SK-N-SH (cell line): ENCODE results near the gene KIF21B. TPM values are rescaled to one million over a fixed set of nuclear protein-coding genes. Genes with fewer than 3 reads are reported as not detected.

Experiments used
- CTCF ChIA-PET: fragments of 300-600, 350-600 bp; formaldehyde crosslinking; extraction: SDS; loops from one replicate; lab custom pipeline; 2021; lab: Yijun Ruan, JAX
- POLR2A ChIA-PET: fragments of 350-600 bp; sonication (Branson Sonifier 250); formaldehyde crosslinking; extraction: SDS; loops from one replicate; lab custom pipeline; 2020; ENCODE audit warnings: antibody characterized with exemption, inconsistent platforms; lab: Yijun Ruan, JAX
- DNase-seq: peaks from one replicate; pipeline ENCODE4 v3.0.0; 2012
- H2AFZ ChIP-seq: fragments of 200-600 bp; sonication (generic); 2 replicates; pipeline ENCODE4 v1.8.1; 2016; ENCODE audit warnings: antibody characterized with exemption, mild to moderate bottlenecking, low read depth
- H3F3A ChIP-seq: fragments of 200-600 bp; sonication (generic); replicated peaks from 2 replicates; pipeline ENCODE3; 2016; ENCODE audit warnings: antibody characterized with exemption, mild to moderate bottlenecking; ENCODE audit not compliant: insufficient read depth
- H3K27ac ChIP-seq, 2 experiments: fragments of 200-500 bp in 1 of 2; fragments of 200-600 bp in 1 of 2; sonication (Bioruptor generic) in 1 of 2; sonication (generic), shearing (Covaris generic) in 1 of 2; 2 replicates each; pipeline versions ENCODE4 v1.5.1 to v1.6.1; 2014 to 2016; ENCODE audit warnings: low read depth in 2 of 2, inconsistent platforms in 1 of 2, low read length in 1 of 2, mild to moderate bottlenecking in 1 of 2, mixed read lengths in 1 of 2
- H3K27me3 ChIP-seq: fragments of 200-600 bp; sonication (generic), shearing (Covaris generic); 2 replicates; pipeline ENCODE4 v1.6.1; 2016; ENCODE audit warnings: mixed run types; ENCODE audit not compliant: insufficient read depth
- H3K36me3 ChIP-seq, 2 experiments: fragments of 200-500 bp in 1 of 2; fragments of 200-600 bp in 1 of 2; sonication (Bioruptor generic) in 1 of 2; sonication (generic) in 1 of 2; replicated peaks in 1 of 2; 2 replicates each; pipeline versions ENCODE3 to v1.5.1; 2014 to 2016; ENCODE audit warnings: low read length in 1 of 2, mild to moderate bottlenecking in 1 of 2; ENCODE audit not compliant: insufficient read depth in 2 of 2, control insufficient read depth in 1 of 2
- H3K4me1 ChIP-seq, 2 experiments: fragments of 200-500 bp in 1 of 2; fragments of 200-600 bp in 1 of 2; sonication (Bioruptor generic) in 1 of 2; sonication (generic), shearing (Covaris generic) in 1 of 2; 2 replicates each; pipeline versions ENCODE4 v1.5.1 to v1.6.1; 2014 to 2016; ENCODE audit warnings: low read depth in 1 of 2, low read length in 1 of 2, mixed run types in 1 of 2; ENCODE audit not compliant: insufficient read depth in 2 of 2, control insufficient read depth in 1 of 2
- H3K4me2 ChIP-seq: fragments of 200-600 bp; sonication (generic), shearing (Covaris generic); 2 replicates; pipeline ENCODE4 v1.6.1; 2017; ENCODE audit warnings: mixed run types
- H3K4me3 ChIP-seq, 2 experiments: fragments of 200-500 bp in 1 of 2; fragments of 200-600 bp in 1 of 2; sonication (Bioruptor generic) in 1 of 2; sonication (generic), shearing (Covaris generic) in 1 of 2; 2 replicates each; pipeline versions ENCODE4 v1.5.1 to v1.8.1; 2014 to 2016; ENCODE audit warnings: low read depth in 2 of 2, inconsistent platforms in 1 of 2, low read length in 1 of 2, mild to moderate bottlenecking in 1 of 2, mixed read lengths in 1 of 2, moderate library complexity in 1 of 2
- H3K79me2 ChIP-seq: fragments of 200-600 bp; sonication (generic); 2 replicates; pipeline ENCODE4 v1.8.1; 2017; ENCODE audit warnings: mild to moderate bottlenecking; ENCODE audit not compliant: insufficient read depth
- H3K9ac ChIP-seq: fragments of 200-600 bp; sonication (generic); 2 replicates; pipeline ENCODE4 v1.6.1; 2017; ENCODE audit warnings: mixed run types
- H3K9me2 ChIP-seq: fragments of 200-600 bp; sonication (generic); 2 replicates; pipeline ENCODE4 v1.6.1; 2017; ENCODE audit warnings: mixed run types
- H3K9me3 ChIP-seq: fragments of 200-600 bp; sonication (generic); 2 replicates; pipeline ENCODE4 v1.6.1; 2017; ENCODE audit warnings: mixed run types, mild to moderate bottlenecking, moderate library complexity
- H4K20me1 ChIP-seq: fragments of 200-600 bp; sonication (generic); 2 replicates; pipeline ENCODE4 v1.6.1; 2017; ENCODE audit warnings: mild to moderate bottlenecking, mixed run types; ENCODE audit not compliant: insufficient read depth
- FOXM1 ChIP-seq: IDR thresholded peaks from 2 replicates; pipeline ENCODE4 v1.4.0; 2012; ENCODE audit warnings: low read depth, mild to moderate bottlenecking
- PBX3 ChIP-seq: IDR thresholded peaks from 2 replicates; pipeline ENCODE4; 2012
- RFX5 ChIP-seq: IDR thresholded peaks from 2 replicates; pipeline ENCODE4 v1.6.1; 2012; ENCODE audit warnings: mild to moderate bottlenecking, improper control_type of control experiment, low read length
- USF1 ChIP-seq: IDR thresholded peaks from 2 replicates; pipeline ENCODE4 v1.4.0; 2012; ENCODE audit warnings: low read depth, borderline replicate concordance
- YY1 ChIP-seq: IDR thresholded peaks from 2 replicates; pipeline ENCODE4 v1.4.0; 2012; ENCODE audit warnings: low read depth, mild to moderate bottlenecking
- ZBTB33 ChIP-seq: IDR thresholded peaks from 2 replicates; pipeline ENCODE4 v1.4.0; 2012; ENCODE audit warnings: low read depth, borderline replicate concordance
- WGBS: methylation state at CpG from one replicate; pipeline ENCODE4 v1.1.6; 2017; ENCODE audit warnings: low lambda C conversion rate; 5-methylcytosine and 5-hydroxymethylcytosine counted together
- polyA plus RNA-seq, 3 experiments: library from polyadenylated mRNA; depleted of rRNA; stranded (reverse); fragments of >200 nt; gene quantifications; 2 replicates each; pipeline ENCODE4 v1.2.3, GENCODE V29; 2012
- TF ChIP-seq, protein P1 (sequence below): fragments of 150-350 bp; IDR thresholded peaks from 2 replicates; pipeline ENCODE4 v1.6.1; 2016; ENCODE audit warnings: mild to moderate bottlenecking, low read depth, low read length

Gene KIF21B
- polyA plus RNA-seq, 1 of the 3 experiments (the other 2 are of a cell fraction), result 0.26 TPM

- Histone ChIP-seq H3K27ac (no peak overlapping the region), H3F3A (no peaks in the 10 kb centered on the region), H3K79me2 (no peaks in the 10 kb centered on the region), H2AFZ (no peak overlapping the region), H3K4me2 (no peak overlapping the region), H3K9ac (no peak overlapping the region), H3K9me2 (no peaks in the 10 kb centered on the region), H3K4me3 (no peak overlapping the region), H4K20me1 (no peaks in the 10 kb centered on the region), H3K9me3 (no peaks in the 10 kb centered on the region), H3K4me1 (no peaks in the 10 kb centered on the region), H3K36me3 (no peaks in the 10 kb centered on the region), H3K27me3 (peaks cover 50% of the 10 kb centered on the region)
- DNase-seq, result no peak
- 86% methylated on average over 3 of the region's 3 CpGs for WGBS
- POLR2A ChIA-PET, result no interaction called here
- TF ChIP-seq, protein P1, sequence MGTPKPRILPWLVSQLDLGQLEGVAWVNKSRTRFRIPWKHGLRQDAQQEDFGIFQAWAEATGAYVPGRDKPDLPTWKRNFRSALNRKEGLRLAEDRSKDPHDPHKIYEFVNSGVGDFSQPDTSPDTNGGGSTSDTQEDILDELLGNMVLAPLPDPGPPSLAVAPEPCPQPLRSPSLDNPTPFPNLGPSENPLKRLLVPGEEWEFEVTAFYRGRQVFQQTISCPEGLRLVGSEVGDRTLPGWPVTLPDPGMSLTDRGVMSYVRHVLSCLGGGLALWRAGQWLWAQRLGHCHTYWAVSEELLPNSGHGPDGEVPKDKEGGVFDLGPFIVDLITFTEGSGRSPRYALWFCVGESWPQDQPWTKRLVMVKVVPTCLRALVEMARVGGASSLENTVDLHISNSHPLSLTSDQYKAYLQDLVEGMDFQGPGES, result no peak
- no peak for TF ChIP-seq RFX5
- CTCF ChIA-PET, result interaction anchor here (0.9 to 1.7 kb wide), 3 partner anchors 10 to 27 kb away, joined by 3 read pairs; no protein-coding TSS in a partner anchor
Observed at GRCh38 chr1:201069636-201070035, 46.1 kb upstream of the KIF21B start.

DNA sequence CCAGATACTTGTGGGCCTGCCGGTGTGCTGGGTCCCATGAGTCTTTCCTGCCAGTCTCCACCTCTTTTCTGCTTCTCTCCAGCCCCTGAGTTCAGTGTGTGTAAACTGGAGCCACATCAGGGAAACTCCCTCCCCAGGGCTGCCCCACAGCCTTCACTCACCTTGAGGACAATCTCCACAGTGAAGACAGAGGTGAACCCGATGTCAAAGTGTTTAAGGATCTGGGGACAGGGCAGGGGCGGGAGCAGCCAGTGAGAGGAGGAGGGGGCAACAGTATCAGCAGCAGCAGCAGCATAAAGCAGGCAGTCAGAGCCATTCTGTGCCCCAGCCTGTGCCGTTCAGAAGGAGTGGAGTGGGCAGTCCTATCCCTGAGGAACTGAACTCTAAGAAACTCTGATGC is 45.5 kb upstream of the KIF21B start:
- peaks cover 50% of the 10 kb centered on the region for H3K27me3 ChIP-seq
- no peaks in the 10 kb centered on the region for H3K9me3 ChIP-seq

DNA sequence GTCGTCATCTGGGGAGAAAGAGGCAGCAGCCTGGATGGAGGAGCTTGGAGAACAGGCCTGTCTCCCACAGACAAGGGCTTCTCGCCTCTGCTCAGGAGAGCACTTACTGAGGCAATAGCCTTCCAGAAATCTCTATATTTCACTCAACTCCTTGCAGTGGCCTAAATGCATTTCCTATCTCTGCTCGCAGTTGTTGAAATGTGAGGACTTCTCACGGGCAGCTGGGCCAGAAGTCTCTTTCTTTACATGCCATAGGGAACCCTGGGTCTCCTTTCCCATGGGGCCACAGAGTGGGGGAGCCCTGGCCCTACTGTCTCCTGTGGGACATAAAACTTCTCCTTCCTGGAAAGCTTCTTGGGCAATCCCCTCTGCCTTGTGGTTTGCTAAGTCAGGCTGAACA is 43.5 kb upstream of the KIF21B start:
- Histone ChIP-seq H3K4me2 (no peak overlapping the region), H3K9me2 (no peaks in the 10 kb centered on the region), H3K79me2 (no peaks in the 10 kb centered on the region), H2AFZ (no peak overlapping the region), H3K4me1 (no peaks in the 10 kb centered on the region; a peak in 1 of 4 replicates), H3K27ac (no peak overlapping the region), H3F3A (no peaks in the 10 kb centered on the region), H3K4me3 (no peak overlapping the region), H4K20me1 (no peaks in the 10 kb centered on the region), H3K36me3 (no peaks in the 10 kb centered on the region), H3K27me3 (peaks cover 46% of the 10 kb centered on the region), H3K9me3 (no peaks in the 10 kb centered on the region), H3K9ac (no peak overlapping the region)
- WGBS, result 28% methylated on average over 4 of the region's 4 CpGs
- no peak for TF ChIP-seq FOXM1
- no peak for TF ChIP-seq USF1
- no peak for TF ChIP-seq ZBTB33
- no peak for TF ChIP-seq YY1
- ChIA-PET CTCF (interaction anchor here (0.6 to 1.5 kb wide), 4 partner anchors 20 to 94 kb away, joined by 3 to 4 read pairs (median 4); no protein-coding TSS in a partner anchor), POLR2A (no interaction called here)
- no peak for DNase-seq

More for the DNA sequence above, 45.5 kb upstream of the KIF21B start:
- POLR2A ChIA-PET, result no interaction called here
- no peaks in the 10 kb centered on the region for H3K9me2 ChIP-seq
- H3F3A ChIP-seq, result no peaks in the 10 kb centered on the region
- H3K4me3 ChIP-seq, result no peak overlapping the region
- H4K20me1 ChIP-seq, result no peaks in the 10 kb centered on the region
- H2AFZ ChIP-seq, result no peak overlapping the region
- CTCF ChIA-PET, result interaction anchor here (1.2 kb wide), 1 partner anchor 11 kb away, joined by 4 read pairs; no protein-coding TSS in a partner anchor
- no peak for DNase-seq
- no peak overlapping the region for H3K9ac ChIP-seq
- H3K4me2 ChIP-seq, result no peak overlapping the region
- H3K36me3 ChIP-seq, result no peaks in the 10 kb centered on the region
- no peaks in the 10 kb centered on the region; a peak in 1 of 4 replicates for H3K4me1 ChIP-seq
- WGBS, result 21% methylated on average over 4 of the region's 4 CpGs
- H3K27ac ChIP-seq, result no peak overlapping the region
- no peak for TF ChIP-seq PBX3
- no peaks in the 10 kb centered on the region for H3K79me2 ChIP-seq
